ENCODE measurements around the gene LAMA3.

The LAMA3 gene

GRCh38 chr18:23994361-23994902 lies 305.2 kb downstream of the LAMA3 start:
- H3K36me3 ChIP-seq (ENCODE audit: insufficient read depth, insufficient read length, low read length) = no peaks in the 10 kb centered on the region
- H3K4me1 ChIP-seq (ENCODE audit: insufficient read depth, insufficient read length) = peaks cover 3% of the 10 kb centered on the region
- no peak overlapping the region for H3K4me3 ChIP-seq (ENCODE audit: insufficient read length, low read depth)
- no peaks in the 10 kb centered on the region for H3K9me3 ChIP-seq (ENCODE audit: insufficient read depth, low read length)
- H3K27me3 ChIP-seq (ENCODE audit: insufficient read depth, insufficient read length) = no peaks in the 10 kb centered on the region
- H3K9ac ChIP-seq (ENCODE audit: insufficient read length, low read depth) = no peak overlapping the region
- no peak for TF ChIP-seq SUZ12 (IDR thresholded peaks at IDR 0.05; ENCODE audit: extremely low read depth, insufficient read depth, insufficient read length)
- TF ChIP-seq ZNF274 (IDR thresholded peaks at IDR 0.05; ENCODE audit: low read depth, low read length) = no peak
- TF ChIP-seq YY1 (IDR thresholded peaks at IDR 0.05; ENCODE audit: insufficient read depth, insufficient read length) = no peak
- no peak for DNase-seq (ENCODE audit: low read depth, low spot score)

- no peaks in the 10 kb centered on the region for H3K9me3 ChIP-seq (ENCODE audit: insufficient read depth, low read length)
- no peak overlapping the region for H3K4me3 ChIP-seq (ENCODE audit: insufficient read length, low read depth)
- no peak overlapping the region for H3K9ac ChIP-seq (ENCODE audit: insufficient read length, low read depth)
- no peaks in the 10 kb centered on the region for H3K36me3 ChIP-seq (ENCODE audit: insufficient read depth, insufficient read length, low read length)
- no peaks in the 10 kb centered on the region for H3K27me3 ChIP-seq (ENCODE audit: insufficient read depth, insufficient read length)
- H3K4me1 ChIP-seq (ENCODE audit: insufficient read depth, insufficient read length) = peaks cover 3% of the 10 kb centered on the region
- TF ChIP-seq SUZ12 (IDR thresholded peaks at IDR 0.05; ENCODE audit: extremely low read depth, insufficient read depth, insufficient read length) (no peak), ZNF274 (IDR thresholded peaks at IDR 0.05; ENCODE audit: low read depth, low read length) (no peak), YY1 (IDR thresholded peaks at IDR 0.05; ENCODE audit: insufficient read depth, insufficient read length) (no peak)
- no peak for DNase-seq (ENCODE audit: low read depth, low spot score)
These were observed 305.9 kb downstream of the LAMA3 start for GRCh38 chr18:23995180-23995579.

GRCh38 chr18:23998018-23998417 lies 308.8 kb downstream of the LAMA3 start:
- Histone ChIP-seq H3K4me3 (ENCODE audit: insufficient read length, low read depth) (no peak overlapping the region), H3K9ac (ENCODE audit: insufficient read length, low read depth) (no peak overlapping the region), H3K4me1 (ENCODE audit: insufficient read depth, insufficient read length) (peaks cover 3% of the 10 kb centered on the region), H3K9me3 (ENCODE audit: insufficient read depth, low read length) (no peaks in the 10 kb centered on the region), H3K27me3 (ENCODE audit: insufficient read depth, insufficient read length) (no peaks in the 10 kb centered on the region), H3K36me3 (ENCODE audit: insufficient read depth, insufficient read length, low read length) (no peaks in the 10 kb centered on the region)
- TF ChIP-seq ZNF274 (IDR thresholded peaks at IDR 0.05; ENCODE audit: low read depth, low read length) (no peak), SUZ12 (IDR thresholded peaks at IDR 0.05; ENCODE audit: extremely low read depth, insufficient read depth, insufficient read length) (no peak), YY1 (IDR thresholded peaks at IDR 0.05; ENCODE audit: insufficient read depth, insufficient read length) (no peak)
- no peak for DNase-seq (ENCODE audit: low read depth, low spot score)

DNA sequence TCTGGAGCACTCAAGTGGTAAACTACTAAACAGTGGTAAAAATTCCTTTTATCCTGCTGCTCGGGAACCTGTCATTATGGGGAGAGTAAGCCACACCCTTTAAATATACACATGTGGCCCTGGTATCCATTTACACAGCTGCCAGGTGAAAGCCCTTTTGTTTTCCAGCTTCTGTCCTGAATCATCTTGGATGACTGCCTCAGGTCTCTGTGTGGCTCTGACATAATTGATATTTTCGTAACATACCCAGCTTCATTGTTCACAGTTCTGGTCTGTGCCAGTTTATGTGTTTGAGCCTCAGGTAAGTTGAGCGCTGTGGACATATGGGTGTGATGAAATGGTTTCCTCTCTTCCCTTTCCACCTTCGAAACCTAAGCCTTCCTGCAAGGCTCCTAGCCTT lies 309.6 kb downstream of the LAMA3 start:
- no peak for DNase-seq (ENCODE audit: low read depth, low spot score)
- no peak overlapping the region for H3K4me3 ChIP-seq (ENCODE audit: insufficient read length, low read depth)
- H3K36me3 ChIP-seq (ENCODE audit: insufficient read depth, insufficient read length, low read length) = no peaks in the 10 kb centered on the region
- no peaks in the 10 kb centered on the region for H3K9me3 ChIP-seq (ENCODE audit: insufficient read depth, low read length)
- H3K4me1 ChIP-seq (ENCODE audit: insufficient read depth, insufficient read length) = peaks cover 3% of the 10 kb centered on the region
- TF ChIP-seq ZNF274 (IDR thresholded peaks at IDR 0.05; ENCODE audit: low read depth, low read length) = no peak
- no peak for TF ChIP-seq SUZ12 (IDR thresholded peaks at IDR 0.05; ENCODE audit: extremely low read depth, insufficient read depth, insufficient read length)
- TF ChIP-seq YY1 (IDR thresholded peaks at IDR 0.05; ENCODE audit: insufficient read depth, insufficient read length) = no peak
- H3K9ac ChIP-seq (ENCODE audit: insufficient read length, low read depth) = no peak overlapping the region
- no peaks in the 10 kb centered on the region for H3K27me3 ChIP-seq (ENCODE audit: insufficient read depth, insufficient read length)

GRCh38 chr18:24000613-24001490 lies 311.6 kb downstream of the LAMA3 start:
- H3K9ac ChIP-seq (ENCODE audit: insufficient read length, low read depth) = no peak overlapping the region
- H3K4me3 ChIP-seq (ENCODE audit: insufficient read length, low read depth) = no peak overlapping the region
- H3K36me3 ChIP-seq (ENCODE audit: insufficient read depth, insufficient read length, low read length) = no peaks in the 10 kb centered on the region
- H3K9me3 ChIP-seq (ENCODE audit: insufficient read depth, low read length) = no peaks in the 10 kb centered on the region
- DNase-seq (ENCODE audit: low read depth, low spot score) = no peak
- no peaks in the 10 kb centered on the region for H3K27me3 ChIP-seq (ENCODE audit: insufficient read depth, insufficient read length)
- TF ChIP-seq ZNF274 (IDR thresholded peaks at IDR 0.05; ENCODE audit: low read depth, low read length) (no peak), SUZ12 (IDR thresholded peaks at IDR 0.05; ENCODE audit: extremely low read depth, insufficient read depth, insufficient read length) (no peak), YY1 (IDR thresholded peaks at IDR 0.05; ENCODE audit: insufficient read depth, insufficient read length) (no peak)
- H3K4me1 ChIP-seq (ENCODE audit: insufficient read depth, insufficient read length) = no peaks in the 10 kb centered on the region

DNA sequence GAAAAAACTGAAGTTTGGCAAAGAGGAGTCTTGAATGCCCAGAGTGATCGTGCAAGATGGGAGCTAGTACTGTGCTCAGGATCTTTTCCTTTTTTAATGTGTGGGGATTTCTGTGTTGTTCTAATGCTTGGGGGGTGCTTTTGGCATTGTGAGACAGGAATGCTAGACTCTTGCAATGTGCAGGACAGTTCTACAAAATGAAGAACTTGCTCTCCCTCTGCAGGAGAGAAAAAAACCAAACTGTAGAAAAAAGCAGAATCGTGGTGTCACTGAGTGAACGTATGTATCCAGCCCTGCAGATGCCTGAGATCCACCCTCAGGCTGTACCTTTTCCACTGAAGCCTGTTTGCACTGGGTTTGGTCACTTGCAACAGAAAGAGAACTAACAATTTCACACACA lies 313.2 kb downstream of the LAMA3 start:
- TF ChIP-seq YY1 (IDR thresholded peaks at IDR 0.05; ENCODE audit: insufficient read depth, insufficient read length) (no peak), ZNF274 (IDR thresholded peaks at IDR 0.05; ENCODE audit: low read depth, low read length) (no peak), SUZ12 (IDR thresholded peaks at IDR 0.05; ENCODE audit: extremely low read depth, insufficient read depth, insufficient read length) (no peak)
- Histone ChIP-seq H3K9ac (ENCODE audit: insufficient read length, low read depth) (no peak overlapping the region), H3K9me3 (ENCODE audit: insufficient read depth, low read length) (no peaks in the 10 kb centered on the region), H3K27me3 (ENCODE audit: insufficient read depth, insufficient read length) (no peaks in the 10 kb centered on the region), H3K4me1 (ENCODE audit: insufficient read depth, insufficient read length) (no peaks in the 10 kb centered on the region), H3K4me3 (ENCODE audit: insufficient read length, low read depth) (no peak overlapping the region), H3K36me3 (ENCODE audit: insufficient read depth, insufficient read length, low read length) (no peaks in the 10 kb centered on the region)
- no peak for DNase-seq (ENCODE audit: low read depth, low spot score)

DNA sequence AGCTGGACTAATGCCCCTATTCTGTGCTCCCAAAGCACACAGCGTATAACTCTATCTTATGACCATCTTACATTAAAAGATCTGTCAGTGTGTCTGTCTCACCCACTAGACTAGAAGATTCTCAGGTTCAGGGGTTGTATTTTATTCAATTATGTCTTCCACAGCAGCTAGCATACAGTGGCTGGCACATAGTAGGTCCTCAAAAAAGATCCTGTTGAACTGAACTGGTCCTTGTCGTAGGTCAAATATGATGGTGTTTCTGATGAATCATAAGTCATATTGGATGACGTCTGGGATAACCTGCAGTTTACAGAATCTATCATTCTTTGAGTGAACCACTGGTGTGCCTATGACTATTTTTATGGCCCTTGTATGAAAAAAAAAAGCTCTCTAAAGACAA lies 314.0 kb downstream of the LAMA3 start:
- TF ChIP-seq SUZ12 (IDR thresholded peaks at IDR 0.05; ENCODE audit: extremely low read depth, insufficient read depth, insufficient read length) = no peak
- no peak for TF ChIP-seq YY1 (IDR thresholded peaks at IDR 0.05; ENCODE audit: insufficient read depth, insufficient read length)
- TF ChIP-seq ZNF274 (IDR thresholded peaks at IDR 0.05; ENCODE audit: low read depth, low read length) = no peak
- DNase-seq (ENCODE audit: low read depth, low spot score) = no peak
- Histone ChIP-seq H3K4me1 (ENCODE audit: insufficient read depth, insufficient read length) (no peaks in the 10 kb centered on the region), H3K9ac (ENCODE audit: insufficient read length, low read depth) (no peak overlapping the region), H3K27me3 (ENCODE audit: insufficient read depth, insufficient read length) (no peaks in the 10 kb centered on the region), H3K4me3 (ENCODE audit: insufficient read length, low read depth) (no peak overlapping the region), H3K36me3 (ENCODE audit: insufficient read depth, insufficient read length, low read length) (no peaks in the 10 kb centered on the region), H3K9me3 (ENCODE audit: insufficient read depth, low read length) (no peaks in the 10 kb centered on the region)
